Heart left ventricle (tissue), 16 donors: ENCODE results near the gene FBXO42. TPM values are rescaled to one million over a fixed set of nuclear protein-coding genes. Genes with fewer than 3 reads are reported as not detected.

Experiments used
- ATAC-seq, 4 donors: fragments of 200-7000 bp; cut with Tn5 transposase; one replicate each; pipeline ENCODE4 v1.9.1; 2020 to 2022; ENCODE audit warnings: moderate library complexity in 4 of 4, mild to moderate bottlenecking in 3 of 4, moderate number of reproducible peaks in 1 of 4
- DNase-seq, 5 donors: peaks; one replicate each; pipeline ENCODE4 v3.0.0-alpha.2; 2020
- H3K27ac ChIP-seq, 12 donors: fragments of 200-600 bp; sonication (generic) in 4 of 12; one replicate each; pipeline versions ENCODE4 v1.5.0 to v1.8.0; 2016 to 2022; ENCODE audit warnings: mild to moderate bottlenecking in 2 of 12
- H3K27me3 ChIP-seq, 9 donors: fragments of 200-600 bp; sonication (generic) in 2 of 9; one replicate each; pipeline versions ENCODE4 v1.5.1 to v1.8.0; 2016 to 2022; ENCODE audit warnings: mild to moderate bottlenecking in 3 of 9
- H3K36me3 ChIP-seq, 9 donors: fragments of 200-600 bp; sonication (generic) in 2 of 9; one replicate each; pipeline versions ENCODE4 v1.5.0 to v1.8.0; 2018 to 2022; ENCODE audit warnings: mild to moderate bottlenecking in 2 of 9
- H3K4me1 ChIP-seq, 12 donors: fragments of 200-600 bp; sonication (generic) in 4 of 12; one replicate each; pipeline versions ENCODE4 v1.5.0 to v1.8.0; 2016 to 2022; ENCODE audit warnings: mild to moderate bottlenecking in 3 of 12
- H3K4me3 ChIP-seq, 12 donors: fragments of 200-600 bp; sonication (generic) in 4 of 12; one replicate each; pipeline versions ENCODE4 v1.5.0 to v1.8.0; 2017 to 2022; ENCODE audit warnings: mild to moderate bottlenecking in 9 of 12, moderate library complexity in 4 of 12
- H3K9me3 ChIP-seq, 12 donors: fragments of 200-600 bp; sonication (generic) in 4 of 12; one replicate each; pipeline versions ENCODE4 v1.5.0 to v1.8.0; 2016 to 2022; ENCODE audit warnings: mild to moderate bottlenecking in 1 of 12
- POLR2A ChIP-seq, 2 donors: fragments of 450-650 bp; IDR thresholded peaks; one replicate each; pipeline ENCODE4 v1.6.1; 2017; ENCODE audit warnings: antibody characterized with exemption in 2 of 2, mild to moderate bottlenecking in 2 of 2, moderate library complexity in 2 of 2
- WGBS, 4 donors: extraction: QIAGEN DNeasy Blood & Tissue Kit in 2 of 4; methylation state at CpG; one replicate each; pipeline versions ENCODE4 v1.1.5 to v1.1.7; 2013 to 2018; 5-methylcytosine and 5-hydroxymethylcytosine counted together
- intact Hi-C, 10 donors: fragments of 100-400 bp; cut with DNase I; formaldehyde crosslinking; loops; one replicate each; pipeline versions ENCODE4 v1.11.1 to v1.14.2; 2022
- polyA plus RNA-seq, 2 donors: library from polyadenylated mRNA; stranded (reverse); fragments of 200-250 nt; gene quantifications; one replicate each; pipeline ENCODE4 v1.2.3, GENCODE V29; 2013
- total RNA-seq, 9 donors: library from RNA; depleted of rRNA in 2 of 9; stranded (reverse); fragments of >200 nt in 2 of 9; fragmentation: NEBNext Ultra II Directional in 3 of 9; extraction: Animal tissue kit (Norgen Biotek cat#: 25700) in 3 of 9; gene quantifications; one replicate each; pipeline versions ENCODE4 v1.1.0 to v1.2.4, GENCODE V29; 2016 to 2023
- TF ChIP-seq, protein P1 (sequence below), 12 donors: fragments of 200-600 bp; sonication (generic) in 4 of 12; IDR thresholded peaks; one replicate each; pipeline versions ENCODE4 v1.5.0 to v1.8.0; 2018 to 2022; ENCODE audit warnings: antibody characterized with exemption in 12 of 12, mild to moderate bottlenecking in 5 of 12
- donor health status: ischemic (EF 13 %, LVEDD 7.1; RV severe dilation, severe dysfunction).
- donor health status: healthy with polysubstance abuse.
- donor health status: DM: no; HTN: yes; CAD: no.
- donor health status: DM: no; HTN: no; CAD: no.
- donor health status: ischemic (EF 25% LVEDD 6.9; RV normal size, moderate dysfunction).
- donor health status: ischemic (EF 25% LVEDD 5.7; RV mildly dilated, moderate dysfunction).
- donor health status: healthy.
- donor health status: DM: yes; HTN: yes; CAD: no.
- donor health status: ischemic (EF 35%, LVEDD 5.7; RV mildly dilated, moderate dysfunction).
- donor health status: nonischemic (EF 11% LVEDD 7.7; RV severe dilation, severe dysfunction).
- donor health status: DM: yes; HTN: yes; CAD: no.
- donor health status: PGD.
- donor health status: ischemic (EF 29% LVEDD 5.4; RV normal size, mild dysfunction).
- donor health status: nonischemic (EF 23%, LVEDD 6.1; RV moderate dilation, normal function).

Gene FBXO42
- total and polyA plus RNA-seq, 11 donors = 11.0 to 44.4 (median 20.1) TPM

DNA sequence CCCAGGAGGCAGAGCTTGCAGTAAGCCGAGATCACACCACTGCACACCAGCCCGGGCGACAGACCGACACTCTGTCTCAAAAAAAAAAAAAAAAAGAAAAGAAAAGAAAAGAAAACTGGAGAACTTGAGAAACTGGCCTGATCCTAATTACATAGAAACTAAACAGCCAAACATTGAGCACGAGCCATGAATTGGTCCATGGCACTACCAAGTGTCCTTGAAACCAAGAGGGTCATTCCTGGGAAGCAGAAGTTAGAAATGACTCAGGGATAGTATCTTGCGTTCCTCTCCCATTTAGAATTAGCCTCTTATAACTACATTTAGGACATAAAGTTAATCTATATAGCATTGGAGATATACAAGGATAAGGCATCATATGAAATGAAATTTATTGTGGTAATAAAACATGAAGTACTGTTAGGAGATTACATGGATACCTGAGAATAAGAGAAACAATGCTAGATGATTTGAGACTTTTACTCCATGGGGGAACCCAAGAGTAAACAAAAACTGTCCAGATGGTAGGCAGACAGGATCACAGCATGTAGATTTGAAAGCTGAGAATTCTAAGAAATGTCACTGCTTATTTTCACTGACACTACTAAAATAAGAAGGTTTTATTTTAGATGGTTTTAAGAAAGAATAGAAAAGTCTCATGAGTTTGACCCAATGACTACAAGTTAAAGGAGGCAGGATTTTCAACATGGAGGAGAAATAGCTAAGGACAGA lies 75.8 kb downstream of the FBXO42 start:
- ATAC-seq = peak in 3 of 4 donors; percentile 48 to 60 (median 55)
- DNase-seq = no peak
- H3K27ac ChIP-seq = peak overlapping the region in 2 of 12 donors; percentile 47 to 49
- H3K4me3 ChIP-seq = no peak overlapping the region
- TF ChIP-seq, protein P1, sequence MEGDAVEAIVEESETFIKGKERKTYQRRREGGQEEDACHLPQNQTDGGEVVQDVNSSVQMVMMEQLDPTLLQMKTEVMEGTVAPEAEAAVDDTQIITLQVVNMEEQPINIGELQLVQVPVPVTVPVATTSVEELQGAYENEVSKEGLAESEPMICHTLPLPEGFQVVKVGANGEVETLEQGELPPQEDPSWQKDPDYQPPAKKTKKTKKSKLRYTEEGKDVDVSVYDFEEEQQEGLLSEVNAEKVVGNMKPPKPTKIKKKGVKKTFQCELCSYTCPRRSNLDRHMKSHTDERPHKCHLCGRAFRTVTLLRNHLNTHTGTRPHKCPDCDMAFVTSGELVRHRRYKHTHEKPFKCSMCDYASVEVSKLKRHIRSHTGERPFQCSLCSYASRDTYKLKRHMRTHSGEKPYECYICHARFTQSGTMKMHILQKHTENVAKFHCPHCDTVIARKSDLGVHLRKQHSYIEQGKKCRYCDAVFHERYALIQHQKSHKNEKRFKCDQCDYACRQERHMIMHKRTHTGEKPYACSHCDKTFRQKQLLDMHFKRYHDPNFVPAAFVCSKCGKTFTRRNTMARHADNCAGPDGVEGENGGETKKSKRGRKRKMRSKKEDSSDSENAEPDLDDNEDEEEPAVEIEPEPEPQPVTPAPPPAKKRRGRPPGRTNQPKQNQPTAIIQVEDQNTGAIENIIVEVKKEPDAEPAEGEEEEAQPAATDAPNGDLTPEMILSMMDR (IDR thresholded peaks at IDR 0.05) = no peak
- no peak for TF ChIP-seq POLR2A (IDR thresholded peaks at IDR 0.05)
- intact Hi-C loops = no loop called here
- H3K27me3 ChIP-seq = no peaks in the 10 kb centered on the region
- no peaks in the 10 kb centered on the region for H3K9me3 ChIP-seq
- WGBS, 4 donors = 84 to 89% (median 87%) methylated on average over 6 of the region's 6 CpGs
- H3K36me3 ChIP-seq = peaks cover 0 to 14% (median 0%) of the 10 kb centered on the region in 9 donors
- peaks cover 0 to 24% (median 5%) of the 10 kb centered on the region in 12 donors for H3K4me1 ChIP-seq

DNA sequence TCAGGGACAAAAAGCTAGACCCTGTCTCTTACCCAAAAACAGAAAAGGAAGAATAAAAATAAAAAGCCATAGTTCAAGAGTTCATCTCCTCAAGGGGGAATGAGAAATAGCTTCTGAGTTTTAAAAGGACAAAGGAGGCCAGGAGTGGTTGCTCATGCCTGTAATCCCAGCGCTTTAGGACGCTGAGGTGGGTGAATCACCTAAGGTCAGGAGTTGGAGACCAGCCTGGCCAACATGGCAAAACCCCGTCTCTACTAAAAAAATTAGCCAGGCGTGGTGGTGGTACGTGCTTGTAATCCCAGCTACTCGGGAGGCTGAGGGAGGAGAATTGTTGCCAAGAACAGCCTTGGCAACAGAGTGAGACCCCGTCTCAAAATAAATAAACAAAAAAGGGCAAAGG lies 76.7 kb downstream of the FBXO42 start:
- no peak overlapping the region for H3K4me3 ChIP-seq
- H3K9me3 ChIP-seq = no peaks in the 10 kb centered on the region
- TF ChIP-seq, protein P1 (IDR thresholded peaks at IDR 0.05) = no peak
- TF ChIP-seq POLR2A (IDR thresholded peaks at IDR 0.05) = no peak
- peaks cover 0 to 12% (median 0%) of the 10 kb centered on the region in 9 donors for H3K36me3 ChIP-seq
- no peak for DNase-seq
- 83 to 96% (median 93%) methylated on average over 7 of the region's 7 CpGs for WGBS, 4 donors
- peak overlapping the region in 2 of 12 donors; percentile 47 to 49 for H3K27ac ChIP-seq
- peaks cover 0 to 28% (median 5%) of the 10 kb centered on the region in 12 donors for H3K4me1 ChIP-seq
- H3K27me3 ChIP-seq = no peaks in the 10 kb centered on the region
- no peak for ATAC-seq
- intact Hi-C loops = no loop called here

DNA sequence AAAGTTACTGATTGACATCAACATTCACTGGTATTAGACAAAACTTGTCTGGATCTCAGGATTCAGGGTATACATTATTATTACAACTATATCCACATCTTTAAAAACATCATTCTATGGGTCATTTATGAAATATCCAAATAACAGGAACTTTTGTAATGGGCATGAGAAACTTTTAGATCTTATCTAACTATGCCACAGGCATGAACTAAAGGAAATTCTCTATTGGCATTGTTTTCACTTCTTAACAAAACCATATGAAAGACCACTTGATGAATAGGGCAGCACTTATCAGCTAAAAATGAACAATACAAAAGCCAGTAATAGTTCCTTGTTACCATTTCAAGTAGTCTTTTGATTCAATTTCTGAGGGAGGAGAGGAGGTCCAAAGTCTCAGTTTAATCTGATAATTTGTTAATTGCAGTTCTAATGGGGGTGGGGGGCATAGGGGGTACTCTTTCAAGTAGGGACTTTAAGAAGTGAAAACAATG lies 84.5 kb downstream of the FBXO42 start:
- Histone ChIP-seq H3K9me3 (no peaks in the 10 kb centered on the region), H3K27ac (peak overlapping the region in 2 of 12 donors; percentile 36 to 62), H3K4me3 (no peak overlapping the region), H3K36me3 (no peaks in the 10 kb centered on the region), H3K4me1 (peaks cover 0 to 63% (median 28%) of the 10 kb centered on the region in 12 donors), H3K27me3 (no peaks in the 10 kb centered on the region)
- DNase-seq (no peak), ATAC-seq (no peak)
- no peak for TF ChIP-seq POLR2A (IDR thresholded peaks at IDR 0.05)
- TF ChIP-seq, protein P1 (IDR thresholded peaks at IDR 0.05) = no peak
- intact Hi-C loops = loop anchor here in 2 of 10 donors (5.0 kb wide), 1 partner anchor 85 kb away; the partner anchor contains the start of gene FBXO42 (in 2 of the 2)

DNA sequence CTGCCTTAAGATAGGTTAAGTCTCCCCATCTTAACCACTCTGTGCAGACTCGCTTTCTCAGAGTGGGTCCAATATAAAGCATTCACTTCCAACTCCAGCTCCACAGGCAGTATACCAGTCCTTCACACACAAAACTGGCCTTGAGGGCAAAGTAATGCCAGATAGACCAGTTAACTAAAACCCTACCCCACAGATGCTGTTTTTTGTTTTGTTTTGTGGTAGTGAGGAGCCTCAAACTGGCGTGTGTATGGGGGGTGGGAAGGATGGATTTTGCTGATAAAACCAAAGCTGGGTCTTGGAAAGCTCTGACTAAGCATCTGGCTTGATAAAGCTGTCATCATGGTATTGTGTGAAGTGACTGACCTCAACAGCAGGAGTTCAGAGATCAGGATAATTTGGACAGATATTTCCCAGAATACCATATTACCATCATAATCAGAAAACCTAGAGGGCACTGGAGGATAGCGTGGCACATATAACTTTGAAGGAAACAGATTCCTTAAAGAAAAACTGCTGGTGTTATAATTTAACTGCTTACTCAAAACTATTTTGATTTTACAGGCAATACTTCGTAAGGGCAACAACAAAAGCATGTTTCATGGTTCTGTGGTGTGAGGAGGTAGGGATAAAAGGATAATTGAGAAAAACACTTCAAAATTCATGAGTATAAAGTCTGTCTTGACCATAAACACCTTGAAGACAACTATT lies 85.7 kb downstream of the FBXO42 start:
- Histone ChIP-seq H3K4me3 (no peak overlapping the region), H3K36me3 (no peaks in the 10 kb centered on the region), H3K27me3 (no peaks in the 10 kb centered on the region), H3K9me3 (no peaks in the 10 kb centered on the region), H3K4me1 (peaks cover 0 to 63% (median 28%) of the 10 kb centered on the region in 12 donors), H3K27ac (peak overlapping the region in 10 of 12 donors; percentile 4 to 74 (median 49))
- peak; percentile 72 to 91 (median 81) for ATAC-seq
- no peak for TF ChIP-seq POLR2A (IDR thresholded peaks at IDR 0.05)
- TF ChIP-seq, protein P1 (IDR thresholded peaks at IDR 0.05) = no peak
- intact Hi-C loops = loop anchor here in 2 of 10 donors (5.0 kb wide), 1 partner anchor 86 kb away; the partner anchor contains the start of gene FBXO42 (in 2 of the 2)
- 45 to 52% (median 49%) methylated on average over 4 of the region's 4 CpGs for WGBS, 4 donors
- DNase-seq = no peak
